Astrocyte (in vitro differentiated cells and primary cell): ENCODE data around the gene CD160. TPM values are rescaled to one million over a fixed set of nuclear protein-coding genes. Genes with fewer than 3 reads are reported as not detected.
A peak's percentile ranks its signal among the peaks of the same experiment; 100 is the strongest.

Experiments used
- DNase-seq: peaks from one replicate; pipeline ENCODE4 v3.0.0-alpha.2; 2010; ENCODE audit warnings: low read depth
- FAIRE-seq: peaks from 2 replicates; lab custom pipeline; 2011; peaks lifted over from hg19 to GRCh38; lab: Jason Lieb, UNC
- H2AFZ ChIP-seq: 2 replicates; pipeline ENCODE4 v1.6.0; 2012; ENCODE audit warnings: low read depth, low read length, inconsistent platforms
- H3K27ac ChIP-seq: 2 replicates; pipeline ENCODE4 v1.5.1; 2011; ENCODE audit warnings: low read depth, low read length, inconsistent platforms
- H3K27me3 ChIP-seq: 2 replicates; pipeline ENCODE4 v1.6.0; 2011; ENCODE audit warnings: low read length, inconsistent platforms; ENCODE audit not compliant: insufficient read depth
- H3K36me3 ChIP-seq: 2 replicates; pipeline ENCODE4 v1.5.1; 2011; ENCODE audit warnings: low read length, inconsistent platforms; ENCODE audit not compliant: insufficient read depth
- H3K4me1 ChIP-seq: 2 replicates; pipeline ENCODE4 v1.5.1; 2011; ENCODE audit warnings: low read length, inconsistent platforms; ENCODE audit not compliant: insufficient read depth
- H3K4me2 ChIP-seq: 2 replicates; pipeline ENCODE4 v1.6.0; 2012; ENCODE audit warnings: low read length, inconsistent platforms
- H3K4me3 ChIP-seq: 2 replicates; pipeline ENCODE4 v1.5.1; 2011; ENCODE audit warnings: low read depth, mild to moderate bottlenecking, low read length, inconsistent platforms; ENCODE audit not compliant: insufficient read depth
- H3K79me2 ChIP-seq: 2 replicates; pipeline ENCODE4 v1.6.0; 2012; ENCODE audit warnings: mild to moderate bottlenecking, low read length, inconsistent platforms; ENCODE audit not compliant: insufficient read depth
- H3K9ac ChIP-seq: 2 replicates; pipeline ENCODE4 v1.6.0; 2012; ENCODE audit warnings: mild to moderate bottlenecking, low read length, inconsistent platforms
- H3K9me3 ChIP-seq: 2 replicates; pipeline ENCODE4 v1.5.1; 2012; ENCODE audit warnings: low read depth, mild to moderate bottlenecking, low read length, inconsistent platforms; ENCODE audit not compliant: insufficient read depth
- H4K20me1 ChIP-seq: 2 replicates; pipeline ENCODE4 v1.6.0; 2012; ENCODE audit warnings: low read length, inconsistent platforms; ENCODE audit not compliant: insufficient read depth
- H3K27ac Mint-ChIP-seq: one replicate; pipeline ENCODE4 v1.8.0; 2021; ENCODE audit warnings: mild to moderate bottlenecking, mixed read lengths; ENCODE audit not compliant: unreplicated experiment
- H3K27me3 Mint-ChIP-seq: one replicate; pipeline ENCODE4 v1.8.0; 2021; ENCODE audit warnings: low read depth, mixed read lengths; ENCODE audit not compliant: unreplicated experiment
- H3K36me3 Mint-ChIP-seq: one replicate; pipeline ENCODE4 v1.8.0; 2021; ENCODE audit warnings: low read depth, mixed read lengths; ENCODE audit not compliant: unreplicated experiment
- H3K4me1 Mint-ChIP-seq: one replicate; pipeline ENCODE4 v1.8.0; 2021; ENCODE audit warnings: low read depth, mixed read lengths; ENCODE audit not compliant: unreplicated experiment
- H3K4me3 Mint-ChIP-seq: one replicate; pipeline ENCODE4 v1.8.0; 2021; ENCODE audit warnings: mild to moderate bottlenecking, moderate library complexity, mixed read lengths; ENCODE audit not compliant: unreplicated experiment
- H3K9me3 Mint-ChIP-seq: one replicate; pipeline ENCODE4 v1.8.0; 2021; ENCODE audit warnings: mild to moderate bottlenecking, mixed read lengths; ENCODE audit not compliant: unreplicated experiment
- EZH2 ChIP-seq: IDR thresholded peaks from 2 replicates; pipeline ENCODE4 v1.6.1; 2012; ENCODE audit warnings: mild to moderate bottlenecking, low read length, inconsistent platforms; ENCODE audit not compliant: insufficient read depth
- total RNA-seq: library from RNA; stranded (reverse); gene quantifications from 2 replicates; pipeline ENCODE4 v1.2.1, GENCODE V29; 2021
- TF ChIP-seq, protein P1 (sequence below): IDR thresholded peaks from 2 replicates; pipeline ENCODE4 v1.5.1; 2011; ENCODE audit warnings: low read depth, mild to moderate bottlenecking, inconsistent platforms, low read length, moderate library complexity; ENCODE audit not compliant: insufficient read depth

CD160 gene
- total RNA-seq, 1 donor from 2014 or later, result not detected

- Histone ChIP-seq H3K27me3 (no peaks in the 10 kb centered on the region), H3K36me3 (no peaks in the 10 kb centered on the region), H3K4me3 (no peak overlapping the region), H4K20me1 (no peaks in the 10 kb centered on the region), H3K9me3 (no peaks in the 10 kb centered on the region), H3K4me1 (peaks cover 8% of the 10 kb centered on the region), H2AFZ (no peak overlapping the region), H3K9ac (no peak overlapping the region), H3K4me2 (peak overlapping the region; percentile 14), H3K27ac (no peak overlapping the region), H3K79me2 (no peaks in the 10 kb centered on the region)
- DNase-seq, result peak; percentile 30
- peaks cover 24% of the 10 kb centered on the region for H3K4me1 Mint-ChIP-seq
- no peak overlapping the region for H3K4me3 Mint-ChIP-seq
- FAIRE-seq, result no peak
- H3K36me3 Mint-ChIP-seq, result no peaks in the 10 kb centered on the region
- no peak for TF ChIP-seq EZH2
- TF ChIP-seq, protein P1, sequence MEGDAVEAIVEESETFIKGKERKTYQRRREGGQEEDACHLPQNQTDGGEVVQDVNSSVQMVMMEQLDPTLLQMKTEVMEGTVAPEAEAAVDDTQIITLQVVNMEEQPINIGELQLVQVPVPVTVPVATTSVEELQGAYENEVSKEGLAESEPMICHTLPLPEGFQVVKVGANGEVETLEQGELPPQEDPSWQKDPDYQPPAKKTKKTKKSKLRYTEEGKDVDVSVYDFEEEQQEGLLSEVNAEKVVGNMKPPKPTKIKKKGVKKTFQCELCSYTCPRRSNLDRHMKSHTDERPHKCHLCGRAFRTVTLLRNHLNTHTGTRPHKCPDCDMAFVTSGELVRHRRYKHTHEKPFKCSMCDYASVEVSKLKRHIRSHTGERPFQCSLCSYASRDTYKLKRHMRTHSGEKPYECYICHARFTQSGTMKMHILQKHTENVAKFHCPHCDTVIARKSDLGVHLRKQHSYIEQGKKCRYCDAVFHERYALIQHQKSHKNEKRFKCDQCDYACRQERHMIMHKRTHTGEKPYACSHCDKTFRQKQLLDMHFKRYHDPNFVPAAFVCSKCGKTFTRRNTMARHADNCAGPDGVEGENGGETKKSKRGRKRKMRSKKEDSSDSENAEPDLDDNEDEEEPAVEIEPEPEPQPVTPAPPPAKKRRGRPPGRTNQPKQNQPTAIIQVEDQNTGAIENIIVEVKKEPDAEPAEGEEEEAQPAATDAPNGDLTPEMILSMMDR, result no peak
- H3K27me3 Mint-ChIP-seq, result peaks cover 2% of the 10 kb centered on the region
- H3K27ac Mint-ChIP-seq, result peak overlapping the region; percentile 20
- no peaks in the 10 kb centered on the region for H3K9me3 Mint-ChIP-seq
Observed at GRCh38 chr1:145706086-145706664, 13.1 kb upstream of the CD160 start.

GRCh38 chr1:145707183-145707867 is 12.0 kb upstream of the CD160 start, which contains the start of gene PDZK1:
Gene PDZK1, minus strand, starts transcription at chr1:145707368. Its CDS starts 19,347 bp downstream, at chr1:145688021.
- FAIRE-seq, result no peak
- no peak within 1 kb of the TSS for H3K9ac ChIP-seq
- H3K4me2 ChIP-seq, result peak within 1 kb of the TSS; percentile 14
- H4K20me1 ChIP-seq, result no peaks in the 10 kb centered on the region
- DNase-seq, result no peak
- peaks cover 2% of the 10 kb centered on the region for H3K27me3 Mint-ChIP-seq
- no peak within 1 kb of the TSS for H3K4me3 Mint-ChIP-seq
- no peak within 1 kb of the TSS for H3K4me3 ChIP-seq
- H3K27ac Mint-ChIP-seq, result peak within 1 kb of the TSS; percentile 73
- TF ChIP-seq EZH2, result no peak
- TF ChIP-seq, protein P1, result no peak
- H3K4me1 Mint-ChIP-seq, result peaks cover 19% of the 10 kb centered on the region
- no peaks in the 10 kb centered on the region for H3K9me3 Mint-ChIP-seq
- no peaks in the 10 kb centered on the region for H3K79me2 ChIP-seq
- H3K27ac ChIP-seq, result no peak within 1 kb of the TSS
- no peaks in the 10 kb centered on the region for H3K27me3 ChIP-seq
- H3K4me1 ChIP-seq, result peaks cover 8% of the 10 kb centered on the region
- H2AFZ ChIP-seq, result no peak within 1 kb of the TSS
- H3K9me3 ChIP-seq, result no peaks in the 10 kb centered on the region
- H3K36me3 ChIP-seq, result no peaks in the 10 kb centered on the region
- no peaks in the 10 kb centered on the region for H3K36me3 Mint-ChIP-seq

- peak overlapping the region; percentile 73 for H3K27ac Mint-ChIP-seq
- H2AFZ ChIP-seq, result no peak overlapping the region
- no peaks in the 10 kb centered on the region for H3K36me3 ChIP-seq
- FAIRE-seq (no peak), DNase-seq (peak; percentile 50)
- no peak overlapping the region for H3K4me3 Mint-ChIP-seq
- H3K36me3 Mint-ChIP-seq, result no peaks in the 10 kb centered on the region
- H4K20me1 ChIP-seq, result no peaks in the 10 kb centered on the region
- no peaks in the 10 kb centered on the region for H3K27me3 ChIP-seq
- peaks cover 8% of the 10 kb centered on the region for H3K4me1 ChIP-seq
- no peak overlapping the region for H3K27ac ChIP-seq
- peaks cover 19% of the 10 kb centered on the region for H3K4me1 Mint-ChIP-seq
- TF ChIP-seq, protein P1, result no peak
- TF ChIP-seq EZH2, result no peak
- no peak overlapping the region for H3K4me3 ChIP-seq
- H3K27me3 Mint-ChIP-seq, result peaks cover 2% of the 10 kb centered on the region
- H3K9me3 ChIP-seq, result no peaks in the 10 kb centered on the region
- H3K79me2 ChIP-seq, result no peaks in the 10 kb centered on the region
- no peak overlapping the region for H3K9ac ChIP-seq
- H3K4me2 ChIP-seq, result no peak overlapping the region
- no peaks in the 10 kb centered on the region for H3K9me3 Mint-ChIP-seq
Observed at GRCh38 chr1:145708063-145708462, 11.2 kb upstream of the CD160 start.
